Chondrocyte (in vitro differentiated cells): Measurements from ENCODE around the gene ERCC2. TPM values are rescaled to one million over a fixed set of nuclear protein-coding genes. Genes with fewer than 3 reads are reported as not detected.

Source experiments
- DNase-seq: peaks from one replicate; pipeline ENCODE4 v3.0.0; 2021; ENCODE audit warnings: mixed read lengths, low spot score
- H3K27ac Mint-ChIP-seq: one replicate; pipeline ENCODE4 v1.8.0; 2021; ENCODE audit warnings: mild to moderate bottlenecking, moderate library complexity, mixed read lengths; ENCODE audit not compliant: unreplicated experiment
- H3K27me3 Mint-ChIP-seq: 2 replicates; pipeline ENCODE4 v1.8.0; 2021; ENCODE audit warnings: low read depth, mixed read lengths
- H3K36me3 Mint-ChIP-seq: 2 replicates; pipeline ENCODE4 v1.8.0; 2021; ENCODE audit warnings: low read depth, mixed read lengths
- H3K4me1 Mint-ChIP-seq: 2 replicates; pipeline ENCODE4 v1.8.0; 2021; ENCODE audit warnings: low read depth, mild to moderate bottlenecking, mixed read lengths
- H3K4me3 Mint-ChIP-seq: one replicate; pipeline ENCODE4 v1.8.0; 2021; ENCODE audit warnings: mild to moderate bottlenecking, moderate library complexity, mixed read lengths; ENCODE audit not compliant: unreplicated experiment
- H3K9me3 Mint-ChIP-seq: 2 replicates; pipeline ENCODE4 v1.8.0; 2021; ENCODE audit warnings: low read depth, mixed read lengths
- CTCF ChIP-seq: fragments of 200-600 bp; sonication (generic); IDR thresholded peaks from 2 replicates; pipeline ENCODE4 v1.5.0; 2021; ENCODE audit warnings: antibody characterized with exemption, mild to moderate bottlenecking, moderate library complexity
- long read RNA-seq: library from polyadenylated mRNA; stranded (forward); transcript quantifications from one replicate; pipeline ENCODE4 v2.0.0, GENCODE V29; 2021
- total RNA-seq: library from RNA; stranded (reverse); gene quantifications from 3 replicates; pipeline ENCODE4 v1.2.1, GENCODE V29; 2021

The ERCC2 gene
- 29.6 to 38.0 TPM (median 32.5 TPM) in 3 replicates for total RNA-seq
- long read RNA-seq, full-length matches to known transcripts, result 18 of 33 reads
- long read RNA-seq, partial matches to known transcripts, result 7 of 33 reads
- long read RNA-seq, other reads (novel, unspliced or antisense), result 8 of 33 reads

GRCh38 chr19:45370410-45371204 lies at the start of gene ERCC2:
Gene ERCC2 (minus strand): TSS chr19:45370573. CDS start chr19:45370540, 33 bp downstream.
- TF ChIP-seq CTCF, result no peak
- peak; percentile 99 for DNase-seq
- Mint-ChIP-seq H3K9me3 (no peaks in the 10 kb centered on the region), H3K27me3 (no peaks in the 10 kb centered on the region), H3K27ac (peak within 1 kb of the TSS; percentile 100), H3K4me1 (peaks cover 18% of the 10 kb centered on the region), H3K4me3 (peak within 1 kb of the TSS; percentile 90), H3K36me3 (no peaks in the 10 kb centered on the region)

- TF ChIP-seq CTCF, result no peak
- H3K4me1 Mint-ChIP-seq, result peaks cover 46% of the 10 kb centered on the region
- peaks cover 18% of the 10 kb centered on the region for H3K36me3 Mint-ChIP-seq
- H3K27me3 Mint-ChIP-seq, result no peaks in the 10 kb centered on the region
- no peak overlapping the region for H3K27ac Mint-ChIP-seq
- DNase-seq, result no peak
- no peak overlapping the region for H3K4me3 Mint-ChIP-seq
- H3K9me3 Mint-ChIP-seq, result no peaks in the 10 kb centered on the region
Measured at GRCh38 chr19:45419895-45420294, 49.5 kb upstream of the ERCC2 start.

- no peak for TF ChIP-seq CTCF
Measured at GRCh38 chr19:45419396-45419795, 49.0 kb upstream of the ERCC2 start.

DNA sequence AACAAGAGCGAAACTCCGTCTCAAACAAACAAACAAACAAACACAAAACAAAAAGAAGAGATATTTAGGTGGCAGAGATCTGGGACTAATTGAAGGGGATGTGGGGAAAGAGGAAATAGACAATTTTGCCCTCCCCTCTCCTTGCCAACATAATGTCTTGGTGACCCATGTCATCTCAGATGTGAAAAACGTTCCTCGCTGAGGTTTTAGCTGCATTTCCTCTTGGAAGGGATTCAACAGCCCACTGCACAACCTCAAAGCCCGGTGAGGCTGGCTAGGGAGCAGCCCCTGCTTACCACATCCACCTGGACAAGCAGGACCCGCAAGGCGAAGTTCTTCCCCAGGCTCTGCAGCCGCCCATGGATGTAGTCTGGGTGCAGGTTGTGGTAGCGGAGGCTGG lies 48.4 kb upstream of the ERCC2 start:
- DNase-seq, result no peak
- Mint-ChIP-seq H3K27ac (no peak overlapping the region), H3K36me3 (peaks cover 26% of the 10 kb centered on the region), H3K27me3 (no peaks in the 10 kb centered on the region), H3K4me3 (no peak overlapping the region), H3K4me1 (peaks cover 35% of the 10 kb centered on the region), H3K9me3 (no peaks in the 10 kb centered on the region)
- TF ChIP-seq CTCF, result no peak

More at GRCh38 chr19:45419396-45419795, 49.0 kb upstream of the ERCC2 start:
- DNase-seq, result no peak
- no peak overlapping the region for H3K27ac Mint-ChIP-seq
- peaks cover 21% of the 10 kb centered on the region for H3K36me3 Mint-ChIP-seq
- peaks cover 41% of the 10 kb centered on the region for H3K4me1 Mint-ChIP-seq
- H3K9me3 Mint-ChIP-seq, result no peaks in the 10 kb centered on the region
- no peak overlapping the region for H3K4me3 Mint-ChIP-seq
- H3K27me3 Mint-ChIP-seq, result no peaks in the 10 kb centered on the region

- no peaks in the 10 kb centered on the region for H3K27me3 Mint-ChIP-seq
- TF ChIP-seq CTCF, result no peak
- DNase-seq, result no peak
- H3K9me3 Mint-ChIP-seq, result no peaks in the 10 kb centered on the region
- H3K27ac Mint-ChIP-seq, result no peak overlapping the region
- peaks cover 34% of the 10 kb centered on the region for H3K36me3 Mint-ChIP-seq
- no peak overlapping the region for H3K4me3 Mint-ChIP-seq
- H3K4me1 Mint-ChIP-seq, result peaks cover 18% of the 10 kb centered on the region
Measured at GRCh38 chr19:45417151-45417550, 46.8 kb upstream of the ERCC2 start.
